HepG2 (cell line): ENCODE measurements around the gene SMIM14. TPM values are rescaled to one million over a fixed set of nuclear protein-coding genes. Genes with fewer than 3 reads are reported as not detected.
A peak's percentile ranks its signal among the peaks of the same experiment; 100 is the strongest.

Experiments
- ARID4A ChIP-seq: sonication (generic); formaldehyde crosslinking; IDR thresholded peaks from 2 replicates; pipeline ENCODE4 v1.5.0; 2020; ENCODE audit warnings: mild to moderate bottlenecking, missing genetic modification reagents, borderline replicate concordance
- CBX1 ChIP-seq: IDR thresholded peaks from one replicate; pipeline ENCODE4 v1.6.1; 2016; ENCODE audit warnings: antibody characterized with exemption, low read depth
- CSRNP2 ChIP-seq: sonication (generic); formaldehyde crosslinking; conservative IDR thresholded peaks from 2 replicates; pipeline ENCODE4 v1.8.0; 2022; ENCODE audit warnings: low read depth, missing genetic modification reagents
- ETV6 ChIP-seq: sonication (generic); formaldehyde crosslinking; conservative IDR thresholded peaks from 2 replicates; pipeline ENCODE4 v1.4.0; 2020; ENCODE audit warnings: missing genetic modification reagents
- IRF9 ChIP-seq: sonication (generic); formaldehyde crosslinking; IDR thresholded peaks from 2 replicates; pipeline ENCODE4 v1.8.0; 2022; ENCODE audit warnings: missing genetic modification reagents, mild to moderate bottlenecking, borderline replicate concordance
- MAZ ChIP-seq, 2 experiments: sonication (generic) in 1 of 2; formaldehyde crosslinking in 1 of 2; IDR thresholded peaks; 2 replicates each; pipeline versions ENCODE4 v1.5.0 to v1.6.1; 2012 to 2020; ENCODE audit warnings: low read depth in 2 of 2, mild to moderate bottlenecking in 2 of 2, borderline replicate concordance in 1 of 2, improper control_type of control experiment in 1 of 2, low read length in 1 of 2, missing genetic modification reagents in 1 of 2, moderate library complexity in 1 of 2
- MTA1 ChIP-seq: sonication (generic); formaldehyde crosslinking; IDR thresholded peaks from 2 replicates; pipeline ENCODE4 v1.4.0; 2020; ENCODE audit warnings: missing genetic modification reagents, mild to moderate bottlenecking, borderline replicate concordance
- NONO ChIP-seq, 2 experiments: fragments of 450-650 bp in 1 of 2; sonication (generic) in 1 of 2; formaldehyde crosslinking in 1 of 2; IDR thresholded peaks in 1 of 2; conservative IDR thresholded peaks in 1 of 2; 2 replicates each; pipeline versions ENCODE4 v1.6.1 to v1.8.0; 2017 to 2022; ENCODE audit warnings: mild to moderate bottlenecking in 1 of 2, missing genetic modification reagents in 1 of 2, moderate library complexity in 1 of 2
- REPIN1 ChIP-seq: sonication (generic); formaldehyde crosslinking; IDR thresholded peaks from 2 replicates; pipeline ENCODE4 v1.8.0; 2022; ENCODE audit warnings: missing genetic modification reagents, low read depth, mild to moderate bottlenecking, borderline replicate concordance
- SMAD9 ChIP-seq: sonication (generic); formaldehyde crosslinking; IDR thresholded peaks from 2 replicates; pipeline ENCODE4 v1.5.1; 2020; ENCODE audit warnings: mild to moderate bottlenecking, missing genetic modification reagents
- TOE1 ChIP-seq: sonication (generic); formaldehyde crosslinking; IDR thresholded peaks from 2 replicates; pipeline ENCODE4 v1.4.0; 2020; ENCODE audit warnings: mild to moderate bottlenecking, missing genetic modification reagents
- ZFY ChIP-seq: sonication (generic); formaldehyde crosslinking; IDR thresholded peaks from 2 replicates; pipeline ENCODE4 v1.4.0; 2020; ENCODE audit warnings: missing genetic modification reagents
- ZMYM2 ChIP-seq: sonication (generic); formaldehyde crosslinking; IDR thresholded peaks from 2 replicates; pipeline ENCODE4 v1.8.0; 2022; ENCODE audit warnings: mild to moderate bottlenecking, missing genetic modification reagents
- ZNF124 ChIP-seq: sonication (generic); formaldehyde crosslinking; IDR thresholded peaks from 2 replicates; pipeline ENCODE4 v1.4.0; 2020; ENCODE audit warnings: missing genetic modification reagents
- ZNF225 ChIP-seq: sonication (generic); formaldehyde crosslinking; IDR thresholded peaks from 2 replicates; pipeline ENCODE4 v1.4.0; 2020; ENCODE audit warnings: mild to moderate bottlenecking, missing genetic modification reagents
- ZNF543 ChIP-seq: sonication (generic); formaldehyde crosslinking; IDR thresholded peaks from 2 replicates; pipeline ENCODE4 v1.4.0; 2020; ENCODE audit warnings: mild to moderate bottlenecking, missing genetic modification reagents
- ZUFSP ChIP-seq: sonication (generic); formaldehyde crosslinking; IDR thresholded peaks from 2 replicates; pipeline ENCODE4 v1.9.0; 2021; ENCODE audit warnings: missing genetic modification reagents, mild to moderate bottlenecking, borderline replicate concordance
- polyA plus RNA-seq, 8 experiments: library from polyadenylated mRNA; depleted of rRNA in 3 of 8; stranded (reverse) in 7 of 8; unstranded in 1 of 8; fragments of >200 nt; fragmentation: Illumina TruSeq in 4 of 8; extraction: Trizol in 4 of 8; gene quantifications; 2 replicates each; pipeline versions ENCODE4 v1.2.1 to v1.2.3, GENCODE V29; 2011 to 2016; ENCODE audit warnings: low read depth in 4 of 8, missing spikeins in 1 of 8, mixed read lengths in 1 of 8; ENCODE audit not compliant: insufficient read depth in 1 of 8
- total RNA-seq, 5 experiments: library from RNA; depleted of rRNA; stranded (reverse); fragments of >200 nt; fragmentation: Illumina TruSeq; extraction: Trizol; gene quantifications; 2 replicates each; pipeline ENCODE4 v1.2.3, GENCODE V29; 2016; ENCODE audit warnings: low read depth in 1 of 5

Gene SMIM14
- total and polyA plus RNA-seq, 2 of the 13 experiments (the other 11 are each of a cell fraction or from before 2014, with no cell fraction given), result 16.3 to 28.1 TPM

- no peak for TF ChIP-seq ZUFSP (CRISPR knock-in tag)
- no peak for TF ChIP-seq CSRNP2
- peak; percentile 58 for TF ChIP-seq ZFY (CRISPR knock-in tag)
- no peak for TF ChIP-seq ZNF225 (CRISPR knock-in tag)
- no peak; the same call in 1 of the 2 replicates for TF ChIP-seq ZMYM2 (CRISPR knock-in tag)
- no peak for TF ChIP-seq ZNF543 (CRISPR knock-in tag)
- no peak for TF ChIP-seq SMAD9 (CRISPR knock-in tag)
- TF ChIP-seq MAZ (IDR thresholded peaks at IDR 0.05; ENCODE audit: borderline replicate concordance, low read depth, low read length), result peak; percentile 97
- peak; percentile 92 for TF ChIP-seq MAZ (CRISPR knock-in tag; IDR thresholded peaks at IDR 0.05; ENCODE audit: low read depth)
- peak; percentile 74; the same call in 1 of the 2 replicates for TF ChIP-seq REPIN1 (CRISPR knock-in tag)
- TF ChIP-seq MTA1 (CRISPR knock-in tag), result no peak; the same call in 1 of the 2 replicates
- no peak for TF ChIP-seq TOE1 (CRISPR knock-in tag)
- TF ChIP-seq IRF9 (CRISPR knock-in tag), result 0 out of 2 replicates have a peak, but pooled peaks have one; percentile 15
- no peak for TF ChIP-seq ZNF124 (CRISPR knock-in tag)
- peak; percentile 20 for TF ChIP-seq CBX1
- TF ChIP-seq ETV6 (CRISPR knock-in tag), result no peak
- TF ChIP-seq NONO (IDR thresholded peaks at IDR 0.05), result no peak
- TF ChIP-seq NONO (CRISPR knock-in tag; conservative IDR thresholded peaks at IDR 0.05), result peak; percentile 91
- TF ChIP-seq ARID4A (CRISPR knock-in tag), result peak; percentile 94
Measured at GRCh38 chr4:39638354-39639239, at the start of gene SMIM14 (continued).
